Hippocampal formation (tissue), 2 donors: ENCODE results near the gene PTPRM.
"Not testable (repeated sequence)": the region's sequence is repeated elsewhere in the genome, so short reads cannot be mapped to it uniquely, and the experiment has no call there.

Experiments used
- DNase-seq, 2 donors: peaks; one replicate each; lab custom pipeline; 2025; lab: John Stamatoyannopoulos, UW

The PTPRM gene

DNA sequence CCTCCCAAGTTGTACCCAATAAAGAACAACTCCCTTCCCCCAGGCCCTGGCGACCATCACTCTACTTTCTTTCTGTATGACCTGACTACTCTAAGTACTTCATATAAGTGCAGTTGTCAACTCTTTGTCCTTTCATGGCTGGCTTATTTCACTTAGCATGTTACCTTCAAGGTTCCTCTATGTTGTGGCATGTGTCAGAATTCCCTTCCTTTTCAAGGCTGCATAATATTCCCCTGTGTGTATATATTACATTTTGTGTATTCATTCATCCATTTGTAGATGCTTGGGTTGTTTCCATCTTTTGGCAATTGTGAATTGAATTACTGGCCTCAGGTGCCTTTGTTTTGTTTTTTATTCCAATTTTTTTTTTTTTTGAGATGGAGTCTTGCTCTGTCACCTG lies 860.2 kb downstream of the PTPRM start:
- no peak for DNase-seq

- no peak for DNase-seq
Observed at GRCh38 chr18:8428951-8429350, 861.8 kb downstream of the PTPRM start.

DNA sequence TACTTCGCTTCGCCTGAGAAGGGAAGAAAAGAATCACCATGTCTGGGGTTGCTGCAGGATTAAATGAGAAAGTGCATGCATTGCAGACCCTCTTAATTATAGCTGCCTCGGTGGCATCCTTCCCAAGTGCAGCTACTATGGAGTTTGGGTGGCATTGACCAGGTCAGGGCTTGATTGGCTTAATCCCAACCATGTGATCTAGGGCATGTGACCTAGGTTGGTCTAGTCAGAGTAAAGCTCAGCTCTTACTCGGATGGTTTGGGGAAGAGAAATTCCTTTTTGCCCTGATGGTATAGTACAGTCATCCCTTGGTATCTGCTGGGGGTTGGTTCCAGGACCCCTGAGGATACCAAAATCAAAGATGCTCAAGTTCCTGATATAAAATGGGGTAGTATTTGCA lies 863.9 kb downstream of the PTPRM start:
- DNase-seq = no peak

DNA sequence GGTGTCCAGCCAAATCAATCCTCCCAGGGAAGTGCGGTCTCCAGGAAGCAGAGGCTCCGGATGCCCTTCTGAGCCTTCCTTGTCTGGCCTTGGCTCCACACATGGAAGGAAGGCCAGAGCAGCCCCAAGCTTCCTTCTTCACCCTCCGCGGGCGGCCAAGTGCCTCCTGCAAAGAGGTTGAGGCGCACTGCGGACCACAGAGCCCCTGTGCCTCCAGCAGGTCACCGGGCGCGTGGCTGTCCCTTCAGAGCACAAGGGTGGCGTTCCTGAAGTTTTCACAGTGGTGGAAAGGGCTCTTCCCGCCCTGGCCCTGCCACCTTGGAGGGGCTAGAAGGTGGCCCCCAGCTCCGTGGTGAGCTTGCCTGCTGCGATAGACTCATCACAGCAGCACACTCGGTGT lies 866.2 kb downstream of the PTPRM start:
- no peak for DNase-seq

DNA sequence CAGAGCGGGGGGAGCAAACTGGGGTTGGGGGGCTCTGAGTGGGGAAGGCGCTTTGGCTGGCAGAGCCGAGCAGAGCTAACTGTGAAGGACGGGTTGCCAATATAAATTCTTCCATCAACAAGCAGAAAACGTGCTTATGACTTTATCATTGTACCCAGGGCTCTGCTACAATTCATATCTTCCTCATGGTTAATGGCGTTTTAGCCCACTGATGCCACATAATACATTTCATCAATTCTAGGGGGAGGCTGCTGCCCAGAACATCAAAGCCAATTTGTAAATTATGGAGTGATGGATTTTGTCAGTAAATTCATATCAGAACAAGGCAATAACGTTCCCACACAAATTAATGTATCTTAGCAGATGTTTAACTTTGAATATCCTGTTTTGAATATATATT lies 866.7 kb downstream of the PTPRM start:
- no peak for DNase-seq

- DNase-seq = no peak
Observed at GRCh38 chr18:8435376-8435775, 868.3 kb downstream of the PTPRM start.

DNA sequence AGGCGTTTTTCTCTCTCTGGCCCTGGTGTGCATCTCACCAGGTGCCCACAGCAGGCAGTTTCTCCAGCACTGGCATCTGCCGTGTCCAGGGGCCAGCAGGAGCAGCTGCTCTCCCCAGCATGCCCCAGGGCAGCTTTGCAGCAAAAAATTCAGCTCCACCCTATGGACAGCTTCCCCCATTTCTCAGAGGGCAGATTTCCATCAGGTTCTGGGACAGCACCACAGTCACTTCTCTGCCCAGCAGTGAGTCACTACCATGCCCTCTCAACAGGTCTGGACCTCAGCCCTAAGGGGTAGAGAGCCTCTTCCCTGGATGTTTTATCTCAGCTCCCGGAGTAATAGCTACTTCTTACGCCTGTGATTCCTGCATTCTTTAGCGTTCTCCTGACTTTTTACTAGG lies 871.9 kb downstream of the PTPRM start:
- DNase-seq = no peak

DNA sequence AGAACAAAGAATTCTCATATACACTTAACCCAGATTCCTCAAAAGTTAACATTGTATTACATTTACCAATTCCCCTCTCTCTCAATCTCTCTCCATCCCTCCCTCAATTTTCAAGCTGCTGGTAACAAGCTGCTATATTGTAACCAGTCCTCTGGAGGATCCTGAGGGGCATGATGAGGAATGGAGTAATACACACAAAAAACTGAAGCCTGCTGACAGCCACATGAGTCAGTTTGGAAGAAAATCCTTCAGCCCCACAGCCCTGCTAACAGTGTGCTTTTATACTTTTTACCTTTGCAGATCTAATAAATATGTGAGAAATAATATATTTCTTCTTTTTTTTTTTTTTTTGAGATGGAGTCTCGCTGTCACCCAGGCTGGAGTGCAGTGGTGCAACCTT lies 876.4 kb downstream of the PTPRM start:
- DNase-seq = no peak

DNA sequence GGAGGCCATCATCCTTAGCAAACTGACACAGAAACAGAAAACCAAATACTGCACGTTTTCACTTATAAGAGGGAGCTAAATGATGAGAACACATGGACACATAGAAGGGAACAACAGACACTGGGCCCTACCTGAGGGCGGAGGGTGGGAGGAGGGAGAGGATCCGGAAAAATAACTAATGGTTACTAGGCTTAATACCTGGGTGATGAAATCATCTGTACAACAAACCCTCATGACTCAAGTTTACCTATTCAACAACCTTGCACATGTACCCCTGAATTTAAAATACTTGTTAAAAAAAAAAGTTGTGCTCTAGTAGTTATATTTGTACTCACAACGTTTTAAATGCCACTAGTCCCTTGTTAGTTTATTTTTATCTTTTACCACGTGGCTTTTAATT lies 879.8 kb downstream of the PTPRM start:
- DNase-seq = not testable (repeated sequence)

- DNase-seq = no peak
Observed at GRCh38 chr18:8448130-8448529, 881.0 kb downstream of the PTPRM start.

GRCh38 chr18:8450013-8450412 lies 882.9 kb downstream of the PTPRM start:
- DNase-seq = no peak

GRCh38 chr18:8450898-8451665 lies 884.0 kb downstream of the PTPRM start:
- DNase-seq = no peak

DNA sequence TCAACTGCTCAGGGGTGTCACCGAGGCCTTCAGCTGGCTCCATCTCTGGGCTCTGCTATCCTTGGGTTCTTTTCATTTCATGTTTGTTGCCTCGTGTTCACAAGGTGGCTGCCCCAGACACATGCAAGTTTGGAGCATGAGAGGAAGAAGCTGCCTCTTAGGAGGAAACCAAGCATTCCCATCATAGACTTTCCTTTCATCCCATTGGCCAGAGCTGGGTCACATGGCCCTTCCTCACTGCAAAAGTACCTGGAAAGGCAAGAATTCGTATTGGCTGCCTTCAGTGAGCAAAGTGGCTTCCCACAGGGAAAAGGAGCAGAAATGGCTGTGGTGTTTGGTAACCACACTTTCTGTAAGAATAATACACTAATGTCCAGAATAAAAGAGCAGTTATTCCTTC lies 886.4 kb downstream of the PTPRM start:
- no peak for DNase-seq

- no peak for DNase-seq
Observed at GRCh38 chr18:8454136-8454535, 887.0 kb downstream of the PTPRM start.

GRCh38 chr18:8455661-8456614 lies 888.8 kb downstream of the PTPRM start:
- DNase-seq = no peak
